Loucy (cell line): Measurements from ENCODE around the gene IDH1.

Experiments used
- EZH2phosphoT487 ChIP-seq: fragments of 200-600 bp; IDR thresholded peaks from 2 replicates; pipeline ENCODE4 v1.6.1; 2018; ENCODE audit warnings: antibody characterized with exemption, mild to moderate bottlenecking, moderate library complexity, borderline replicate concordance
- TF ChIP-seq, protein P1 (sequence below): fragments of 200-600 bp; sonication (generic); conservative IDR thresholded peaks from 2 replicates; pipeline ENCODE4 v1.5.1; 2014; ENCODE audit warnings: mild to moderate bottlenecking, antibody characterized with exemption, low read length

DNA sequence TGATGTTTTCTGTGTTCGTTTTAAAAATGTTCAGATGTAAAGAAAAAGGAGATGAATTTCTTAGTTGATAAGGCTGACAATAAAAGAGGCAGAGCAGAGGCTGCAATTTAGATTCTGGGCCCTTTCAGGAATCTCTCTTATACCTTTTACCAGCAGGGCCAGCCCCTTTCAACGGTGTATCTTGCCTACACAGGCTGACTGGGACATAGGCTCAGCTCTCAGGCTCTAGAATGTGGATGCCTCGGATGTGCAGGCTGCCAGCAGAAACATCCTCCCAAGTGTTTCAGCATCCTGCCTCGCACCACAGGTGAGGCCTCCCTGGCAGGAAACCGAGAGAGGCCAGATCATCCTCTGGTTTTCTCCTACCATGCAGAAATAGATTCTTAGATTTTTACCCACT, 68.4 kb downstream of the IDH1 start:
- TF ChIP-seq, protein P1, sequence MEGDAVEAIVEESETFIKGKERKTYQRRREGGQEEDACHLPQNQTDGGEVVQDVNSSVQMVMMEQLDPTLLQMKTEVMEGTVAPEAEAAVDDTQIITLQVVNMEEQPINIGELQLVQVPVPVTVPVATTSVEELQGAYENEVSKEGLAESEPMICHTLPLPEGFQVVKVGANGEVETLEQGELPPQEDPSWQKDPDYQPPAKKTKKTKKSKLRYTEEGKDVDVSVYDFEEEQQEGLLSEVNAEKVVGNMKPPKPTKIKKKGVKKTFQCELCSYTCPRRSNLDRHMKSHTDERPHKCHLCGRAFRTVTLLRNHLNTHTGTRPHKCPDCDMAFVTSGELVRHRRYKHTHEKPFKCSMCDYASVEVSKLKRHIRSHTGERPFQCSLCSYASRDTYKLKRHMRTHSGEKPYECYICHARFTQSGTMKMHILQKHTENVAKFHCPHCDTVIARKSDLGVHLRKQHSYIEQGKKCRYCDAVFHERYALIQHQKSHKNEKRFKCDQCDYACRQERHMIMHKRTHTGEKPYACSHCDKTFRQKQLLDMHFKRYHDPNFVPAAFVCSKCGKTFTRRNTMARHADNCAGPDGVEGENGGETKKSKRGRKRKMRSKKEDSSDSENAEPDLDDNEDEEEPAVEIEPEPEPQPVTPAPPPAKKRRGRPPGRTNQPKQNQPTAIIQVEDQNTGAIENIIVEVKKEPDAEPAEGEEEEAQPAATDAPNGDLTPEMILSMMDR: no peak
- TF ChIP-seq EZH2phosphoT487: no peak
